Testis (tissue), 2 donors: ENCODE data around the gene SMAD6.

Experiments used
- CTCF ChIP-seq, 3 experiments: fragments of 450-650 bp in 2 of 3; fragments of 200-600 bp in 1 of 3; sonication (generic) in 1 of 3; IDR thresholded peaks; one replicate each; pipeline ENCODE4 v1.5.1; 2016 to 2019; ENCODE audit warnings: antibody characterized with exemption in 3 of 3, mild to moderate bottlenecking in 2 of 3, moderate library complexity in 1 of 3
- POLR2A ChIP-seq: fragments of 450-650 bp; IDR thresholded peaks from one replicate; pipeline ENCODE4 v1.6.1; 2017; ENCODE audit warnings: antibody characterized with exemption, mild to moderate bottlenecking, moderate library complexity

DNA sequence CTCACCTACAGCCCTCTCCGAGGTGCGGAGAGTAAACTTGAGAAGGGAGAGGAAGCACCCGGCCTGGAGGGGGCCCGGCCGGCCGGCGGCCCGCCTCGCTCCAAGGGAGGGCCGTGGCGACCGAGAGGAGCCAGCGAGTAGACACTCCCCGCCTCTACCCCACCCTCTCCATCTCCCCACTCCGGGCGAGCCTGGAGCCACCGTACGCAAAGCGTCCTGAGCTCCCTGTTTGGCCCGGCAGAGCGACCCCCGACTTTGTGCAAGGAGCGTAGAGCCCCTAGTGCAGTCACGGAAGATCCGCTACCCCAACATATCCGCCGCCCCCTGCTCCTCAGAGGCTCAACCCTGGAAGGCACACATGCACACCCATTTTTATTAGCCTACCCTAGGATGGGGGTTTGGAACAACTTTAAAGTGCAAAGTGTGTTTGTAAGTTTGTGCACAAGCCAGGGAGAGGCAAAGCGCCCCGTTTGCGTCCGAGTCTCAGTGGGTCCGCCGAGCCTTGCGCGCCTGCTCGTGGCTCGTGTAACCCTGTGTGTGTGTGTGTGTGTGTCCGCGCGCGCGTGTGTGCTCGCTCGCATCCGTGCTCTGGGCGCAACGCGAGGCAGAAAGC, 508 bp upstream of the SMAD6 start:
- no peak for TF ChIP-seq CTCF (IDR thresholded peaks at IDR 0.05)
- no peak for TF ChIP-seq POLR2A
